Brain microvascular endothelial cell (primary cell): ENCODE data around the gene AHCTF1.

Source experiments
- DNase-seq: peaks from one replicate; pipeline ENCODE4 v3.0.0-alpha.2; 2020
- H3K27ac ChIP-seq: fragments of 250-450 bp; sonication (Bioruptor Pico); 2 replicates; pipeline ENCODE4 v1.5.1; 2020; ENCODE audit warnings: mild to moderate bottlenecking, moderate library complexity
- H3K27me3 ChIP-seq: fragments of 250-450 bp; sonication (Bioruptor Pico); replicated peaks from 2 replicates; pipeline ENCODE4 v1.5.1; 2020; ENCODE audit warnings: mild to moderate bottlenecking
- H3K36me3 ChIP-seq: fragments of 250-450 bp; sonication (Bioruptor Pico); replicated peaks from 2 replicates; pipeline ENCODE4 v1.5.1; 2020; ENCODE audit warnings: mild to moderate bottlenecking
- H3K4me3 ChIP-seq: 2 replicates; pipeline ENCODE4 v1.5.1; 2011; ENCODE audit warnings: low read depth, mild to moderate bottlenecking, control low read depth, low read length, moderate library complexity
- CTCF ChIP-seq: IDR thresholded peaks from 2 replicates; pipeline ENCODE4 v1.5.1; 2011; ENCODE audit warnings: low read depth, mild to moderate bottlenecking, moderate library complexity, low read length, control low read depth, inconsistent platforms; ENCODE audit errors: missing control alignments
- in situ Hi-C: cut with HindIII; loops from 2 replicates; pipeline ENCODE4 v1.10.0; 2017; ENCODE audit warnings: low sequenced_read_pairs, low pct_ligation_motif_present

AHCTF1 gene

GRCh38 chr1:246947255-246947654 lies 15.5 kb upstream of the AHCTF1 start:
- no peaks in the 10 kb centered on the region for H3K36me3 ChIP-seq
- TF ChIP-seq CTCF: no peak
- in situ Hi-C loops: no loop called here
- H3K27ac ChIP-seq: no peak overlapping the region
- DNase-seq: peak; percentile 76
- H3K4me3 ChIP-seq: no peak overlapping the region
- H3K27me3 ChIP-seq: no peaks in the 10 kb centered on the region

DNA sequence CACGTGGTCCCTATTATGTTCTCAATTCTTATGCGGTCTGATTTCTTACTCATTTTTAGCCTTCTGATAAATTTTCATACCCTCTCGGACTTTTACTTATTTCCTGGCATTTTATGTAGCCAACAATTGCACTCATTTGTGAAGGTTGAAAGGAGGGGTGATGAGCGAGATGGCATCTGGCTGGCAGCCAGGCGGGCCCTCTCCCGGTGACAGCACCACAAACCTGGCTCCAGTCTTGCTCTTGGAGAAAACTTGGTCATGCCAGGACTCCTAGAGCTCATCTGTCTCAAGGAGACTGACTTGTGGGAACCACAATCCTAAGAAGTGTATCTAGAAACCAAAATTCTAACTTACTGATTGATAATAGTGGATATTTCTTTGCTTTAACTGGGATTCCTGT lies 14.6 kb upstream of the AHCTF1 start:
- TF ChIP-seq CTCF: no peak
- H3K36me3 ChIP-seq: no peaks in the 10 kb centered on the region
- no peak overlapping the region for H3K27ac ChIP-seq
- H3K27me3 ChIP-seq: no peaks in the 10 kb centered on the region
- in situ Hi-C loops: no loop called here
- no peak for DNase-seq
- no peak overlapping the region for H3K4me3 ChIP-seq

GRCh38 chr1:246934765-246935164 lies 3.0 kb upstream of the AHCTF1 start:
- Histone ChIP-seq H3K36me3 (no peaks in the 10 kb centered on the region), H3K27ac (no peak overlapping the region), H3K27me3 (no peaks in the 10 kb centered on the region), H3K4me3 (no peak overlapping the region)
- in situ Hi-C loops: no loop called here
- no peak for TF ChIP-seq CTCF
- no peak for DNase-seq

DNA sequence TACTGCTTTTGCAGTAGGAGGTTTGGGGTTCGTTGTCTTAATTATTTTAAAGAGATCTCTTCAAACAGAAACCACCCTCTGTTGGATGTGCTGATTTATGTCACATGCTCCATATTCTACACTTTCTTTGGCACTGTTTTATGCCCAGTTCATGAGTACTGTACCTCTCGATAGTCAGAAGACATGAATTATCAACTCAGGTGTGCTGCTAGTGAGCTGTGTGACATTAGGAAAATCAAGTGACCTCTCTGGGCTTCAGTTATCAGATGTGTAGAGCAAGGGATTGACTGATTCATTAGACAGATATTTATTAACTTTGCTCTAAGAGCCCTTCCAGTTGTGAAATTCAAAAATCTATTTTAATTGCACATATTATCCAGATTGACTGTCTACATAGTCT lies 2.1 kb upstream of the AHCTF1 start:
- Histone ChIP-seq H3K27me3 (no peaks in the 10 kb centered on the region), H3K36me3 (no peaks in the 10 kb centered on the region), H3K27ac (no peak overlapping the region), H3K4me3 (no peak overlapping the region)
- DNase-seq: no peak
- no peak for TF ChIP-seq CTCF
- in situ Hi-C loops: no loop called here

DNA sequence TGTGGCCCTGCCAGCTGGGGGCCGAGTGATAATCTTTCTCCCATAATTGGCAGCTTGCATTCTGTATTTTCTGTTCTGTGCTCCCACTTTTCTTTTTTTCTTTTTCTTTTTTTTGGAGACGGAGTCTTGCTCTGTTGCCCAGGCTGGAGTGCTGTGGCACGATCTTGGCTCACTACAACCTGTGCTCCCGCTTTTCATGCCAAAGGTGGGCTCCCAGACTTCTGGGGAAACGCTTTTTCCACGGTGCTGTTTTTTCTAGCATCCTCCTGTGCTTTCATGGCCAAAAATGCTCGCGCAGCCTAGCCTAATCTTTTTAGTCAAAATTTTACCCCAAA lies 585 bp upstream of the AHCTF1 start:
- H3K36me3 ChIP-seq: no peaks in the 10 kb centered on the region
- no peaks in the 10 kb centered on the region for H3K27me3 ChIP-seq
- TF ChIP-seq CTCF: no peak
- in situ Hi-C loops: no loop called here
- H3K27ac ChIP-seq: peak overlapping the region; percentile 63
- DNase-seq: no peak
- peak overlapping the region; percentile 83 for H3K4me3 ChIP-seq

DNA sequence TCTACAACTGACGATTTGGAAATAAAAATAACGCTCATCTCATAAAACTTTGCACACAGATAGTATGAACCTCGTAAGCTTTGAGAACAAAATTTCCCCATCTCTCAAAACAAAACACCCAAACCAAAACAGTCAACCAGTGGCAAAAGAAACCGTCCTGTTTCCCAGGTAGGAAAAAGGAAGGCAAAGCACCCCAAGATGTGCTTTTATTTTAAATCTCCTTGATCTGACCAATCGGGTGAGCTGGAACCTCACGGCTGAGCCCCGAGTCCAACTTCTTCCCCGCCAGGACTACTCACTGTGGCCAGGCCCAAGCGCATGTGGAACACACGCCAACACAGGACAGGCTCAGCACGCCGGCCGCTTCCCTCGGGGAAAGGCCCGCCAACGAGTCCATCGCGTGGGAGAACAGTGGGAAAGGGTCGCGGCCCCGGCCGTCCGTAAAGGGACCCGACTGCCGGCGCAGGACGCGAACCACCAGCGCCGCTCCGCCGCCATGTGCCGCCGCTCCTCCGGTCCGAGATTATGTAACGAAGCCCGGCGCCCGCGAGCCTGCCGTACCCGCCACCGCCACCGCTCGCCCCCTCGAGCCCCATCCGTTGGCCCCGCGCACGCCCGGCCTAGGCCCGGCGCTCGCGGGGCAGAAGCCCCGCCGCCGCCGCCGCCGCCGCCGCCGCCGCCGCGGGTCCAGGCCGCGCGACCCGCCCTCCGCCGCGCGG lies 759 bp downstream of the AHCTF1 start:
- Histone ChIP-seq H3K27ac (peak overlapping the region; percentile 66), H3K4me3 (peak overlapping the region; percentile 83), H3K27me3 (no peaks in the 10 kb centered on the region), H3K36me3 (peaks cover 3% of the 10 kb centered on the region)
- DNase-seq: peak; percentile 53
- TF ChIP-seq CTCF: no peak
- in situ Hi-C loops: no loop called here
